Measurements from ENCODE around the gene KDM8.

GRCh38 chr16:27234171-27234570 lies 30.8 kb downstream of the KDM8 start:
- no peak for TF ChIP-seq EZH2 (IDR thresholded peaks at IDR 0.05)
- no peak for TF ChIP-seq FOXP2 (optimal IDR thresholded peaks at IDR 0.05; ENCODE audit: control extremely low read depth, extremely low read length, insufficient read depth)
- no peak for TF ChIP-seq POLR2AphosphoS5 (IDR thresholded peaks at IDR 0.05; ENCODE audit: borderline replicate concordance, low read depth, low read length)
